HG02571 (cell line): ENCODE results near the gene MED15.
"Not testable (repeated sequence)": the region's sequence is repeated elsewhere in the genome, so short reads cannot be mapped to it uniquely, and the experiment has no call there.

Experiments used
- ATAC-seq: cut with Tn5 transposase; IDR thresholded peaks from one replicate; pipeline ENCODE4 v1.9.1; 2021; ENCODE audit warnings: mild to moderate bottlenecking, moderate library complexity; ENCODE audit not compliant: unreplicated experiment

MED15 gene

GRCh38 chr22:20483771-20484170, 23.6 kb upstream of the MED15 start:
- ATAC-seq, result no peak

GRCh38 chr22:20484948-20485683, 22.3 kb upstream of the MED15 start:
- ATAC-seq, result no peak

GRCh38 chr22:20486229-20486628, 21.2 kb upstream of the MED15 start:
- no peak for ATAC-seq

GRCh38 chr22:20487715-20488114, 19.7 kb upstream of the MED15 start:
- no peak for ATAC-seq

- ATAC-seq, result no peak
Observed at GRCh38 chr22:20488946-20489345, 18.5 kb upstream of the MED15 start.

- ATAC-seq, result no peak
Observed at GRCh38 chr22:20490183-20490940, 17.0 kb upstream of the MED15 start.

GRCh38 chr22:20490941-20491307, 16.5 kb upstream of the MED15 start:
- ATAC-seq, result no peak

- no peak for ATAC-seq
Observed at GRCh38 chr22:20491346-20491745, 16.1 kb upstream of the MED15 start.

- peak; percentile 13 for ATAC-seq
Observed at GRCh38 chr22:20494978-20495860, 12.2 kb upstream of the MED15 start, which contains the start of gene KLHL22. Gene KLHL22, minus strand, starts transcription at chr22:20495795. Its CDS starts 6,584 bp downstream, at chr22:20489211.

- peak; percentile 72 for ATAC-seq
Observed at GRCh38 chr22:20495861-20496681, 11.3 kb upstream of the MED15 start.

GRCh38 chr22:20497426-20497825, 10.0 kb upstream of the MED15 start:
- no peak for ATAC-seq

- no peak for ATAC-seq
Observed at GRCh38 chr22:20498913-20499312, 8.5 kb upstream of the MED15 start.

- no peak for ATAC-seq
Observed at GRCh38 chr22:20499769-20500168, 7.6 kb upstream of the MED15 start.

GRCh38 chr22:20503816-20504215, 3.6 kb upstream of the MED15 start:
- ATAC-seq, result no peak

- not testable (repeated sequence) for ATAC-seq
Observed at GRCh38 chr22:20504293-20504922, 3.0 kb upstream of the MED15 start.

- no peak for ATAC-seq
Observed at GRCh38 chr22:20506543-20507252, 712 bp upstream of the MED15 start.

- not testable (repeated sequence) for ATAC-seq
Observed at GRCh38 chr22:20508067-20508755, 801 bp downstream of the MED15 start.

GRCh38 chr22:20508815-20509271, 1.4 kb downstream of the MED15 start:
- ATAC-seq, result no peak
